HepG2 (cell line): ENCODE measurements around the gene TCEANC.

Experiments used
- MYNN ChIP-seq: sonication (generic); formaldehyde crosslinking; IDR thresholded peaks from 2 replicates; pipeline ENCODE4 v1.4.0; 2020; ENCODE audit warnings: mild to moderate bottlenecking, low read depth, missing genetic modification reagents
- POLR2A ChIP-seq, 2 experiments: IDR thresholded peaks; 2 replicates each; pipeline ENCODE4 v1.6.1; 2011; ENCODE audit warnings: low read depth in 2 of 2, low read length in 2 of 2, mild to moderate bottlenecking in 1 of 2, moderate library complexity in 1 of 2; ENCODE audit not compliant: insufficient read depth in 1 of 2
- RELA ChIP-seq: sonication (generic); formaldehyde crosslinking; IDR thresholded peaks from 2 replicates; pipeline ENCODE4 v1.4.0; 2020; ENCODE audit warnings: missing genetic modification reagents
- SIN3B ChIP-seq: fragments of 150-350 bp; IDR thresholded peaks from 2 replicates; pipeline ENCODE4 v1.6.1; 2014; ENCODE audit warnings: low read length
- TCF12 ChIP-seq, 2 experiments: fragments of 450-650 bp in 1 of 2; sonication (generic) in 1 of 2; formaldehyde crosslinking in 1 of 2; IDR thresholded peaks; 2 replicates each; pipeline versions ENCODE4 v1.6.1 to v1.8.0; 2017 to 2022; ENCODE audit warnings: antibody characterized with exemption in 1 of 2, mild to moderate bottlenecking in 1 of 2, missing genetic modification reagents in 1 of 2, moderate library complexity in 1 of 2
- ZNF207 ChIP-seq: fragments of 450-650 bp; IDR thresholded peaks from 2 replicates; pipeline ENCODE4 v1.6.1; 2016; ENCODE audit warnings: antibody characterized with exemption, borderline replicate concordance
- ZNF232 ChIP-seq: sonication (generic); formaldehyde crosslinking; IDR thresholded peaks from 2 replicates; pipeline ENCODE4 v1.4.0; 2020; ENCODE audit warnings: missing genetic modification reagents, borderline replicate concordance
- ZNF552 ChIP-seq: sonication (generic); formaldehyde crosslinking; IDR thresholded peaks from 2 replicates; pipeline ENCODE4 v1.9.0; 2022; ENCODE audit warnings: missing genetic modification reagents, mild to moderate bottlenecking, borderline replicate concordance
- ZNF747 ChIP-seq: sonication (generic); formaldehyde crosslinking; IDR thresholded peaks from 2 replicates; pipeline ENCODE4 v1.8.1; 2023; ENCODE audit warnings: missing genetic modification reagents, mild to moderate bottlenecking, borderline replicate concordance
- TF ChIP-seq, protein P1 (sequence below): sonication (generic); formaldehyde crosslinking; IDR thresholded peaks from 2 replicates; pipeline ENCODE4 v1.5.0; 2020; ENCODE audit warnings: mild to moderate bottlenecking, missing genetic modification reagents, moderate library complexity
- TF ChIP-seq, protein P2 (sequence below): sonication (generic); formaldehyde crosslinking; IDR thresholded peaks from 2 replicates; pipeline ENCODE4 v1.8.1; 2022; ENCODE audit warnings: low read depth, mild to moderate bottlenecking, missing genetic modification reagents

DNA sequence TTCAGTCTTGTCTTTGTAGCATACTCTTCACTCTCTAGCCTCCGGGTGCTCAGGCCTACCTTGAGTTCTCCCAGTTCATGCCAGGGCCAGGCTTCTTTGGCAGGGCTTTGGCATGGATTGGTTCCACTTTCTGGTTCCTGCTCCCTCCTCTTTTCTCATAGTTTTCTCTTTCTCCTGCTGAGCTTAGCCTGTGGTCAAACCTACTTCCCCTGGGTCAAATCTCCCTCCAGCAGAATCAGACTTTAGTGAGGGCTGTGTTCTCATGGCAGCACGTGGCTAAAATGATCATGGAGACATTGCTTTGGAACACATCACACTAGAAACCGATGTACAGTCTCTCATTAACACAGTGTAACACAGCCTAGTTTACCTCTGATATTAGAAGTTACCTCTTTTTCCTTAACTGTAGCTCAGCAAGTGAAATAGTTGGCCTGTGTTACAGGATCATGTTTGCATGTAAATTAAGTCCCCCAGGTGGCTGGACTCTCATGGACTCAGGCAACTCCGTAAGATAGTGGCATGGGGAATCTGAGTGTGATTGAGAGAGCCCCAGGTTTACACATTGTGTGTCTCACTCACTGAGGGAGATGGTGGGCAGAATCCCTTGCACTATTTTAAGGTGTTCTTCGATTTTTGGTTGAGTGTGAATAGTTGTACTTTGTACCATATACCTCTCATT lies 49.3 kb downstream of the TCEANC start:
- TF ChIP-seq ZNF747 (CRISPR knock-in tag) (no peak), ZNF552 (CRISPR knock-in tag) (no peak), POLR2A (IDR thresholded peaks at IDR 0.05; ENCODE audit: insufficient read depth in 1 of 2, low read depth in 2 of 2, low read length in 2 of 2) (no peak), ZNF207 (no peak), ZNF232 (CRISPR knock-in tag) (no peak), TCF12 (IDR thresholded peaks at IDR 0.05) (no peak), TCF12 (CRISPR knock-in tag; IDR thresholded peaks at IDR 0.05) (no peak), RELA (CRISPR knock-in tag) (no peak), SIN3B (no peak), MYNN (CRISPR knock-in tag) (no peak)
- TF ChIP-seq, protein P1, sequence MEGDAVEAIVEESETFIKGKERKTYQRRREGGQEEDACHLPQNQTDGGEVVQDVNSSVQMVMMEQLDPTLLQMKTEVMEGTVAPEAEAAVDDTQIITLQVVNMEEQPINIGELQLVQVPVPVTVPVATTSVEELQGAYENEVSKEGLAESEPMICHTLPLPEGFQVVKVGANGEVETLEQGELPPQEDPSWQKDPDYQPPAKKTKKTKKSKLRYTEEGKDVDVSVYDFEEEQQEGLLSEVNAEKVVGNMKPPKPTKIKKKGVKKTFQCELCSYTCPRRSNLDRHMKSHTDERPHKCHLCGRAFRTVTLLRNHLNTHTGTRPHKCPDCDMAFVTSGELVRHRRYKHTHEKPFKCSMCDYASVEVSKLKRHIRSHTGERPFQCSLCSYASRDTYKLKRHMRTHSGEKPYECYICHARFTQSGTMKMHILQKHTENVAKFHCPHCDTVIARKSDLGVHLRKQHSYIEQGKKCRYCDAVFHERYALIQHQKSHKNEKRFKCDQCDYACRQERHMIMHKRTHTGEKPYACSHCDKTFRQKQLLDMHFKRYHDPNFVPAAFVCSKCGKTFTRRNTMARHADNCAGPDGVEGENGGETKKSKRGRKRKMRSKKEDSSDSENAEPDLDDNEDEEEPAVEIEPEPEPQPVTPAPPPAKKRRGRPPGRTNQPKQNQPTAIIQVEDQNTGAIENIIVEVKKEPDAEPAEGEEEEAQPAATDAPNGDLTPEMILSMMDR, result no peak
- TF ChIP-seq, protein P2, sequence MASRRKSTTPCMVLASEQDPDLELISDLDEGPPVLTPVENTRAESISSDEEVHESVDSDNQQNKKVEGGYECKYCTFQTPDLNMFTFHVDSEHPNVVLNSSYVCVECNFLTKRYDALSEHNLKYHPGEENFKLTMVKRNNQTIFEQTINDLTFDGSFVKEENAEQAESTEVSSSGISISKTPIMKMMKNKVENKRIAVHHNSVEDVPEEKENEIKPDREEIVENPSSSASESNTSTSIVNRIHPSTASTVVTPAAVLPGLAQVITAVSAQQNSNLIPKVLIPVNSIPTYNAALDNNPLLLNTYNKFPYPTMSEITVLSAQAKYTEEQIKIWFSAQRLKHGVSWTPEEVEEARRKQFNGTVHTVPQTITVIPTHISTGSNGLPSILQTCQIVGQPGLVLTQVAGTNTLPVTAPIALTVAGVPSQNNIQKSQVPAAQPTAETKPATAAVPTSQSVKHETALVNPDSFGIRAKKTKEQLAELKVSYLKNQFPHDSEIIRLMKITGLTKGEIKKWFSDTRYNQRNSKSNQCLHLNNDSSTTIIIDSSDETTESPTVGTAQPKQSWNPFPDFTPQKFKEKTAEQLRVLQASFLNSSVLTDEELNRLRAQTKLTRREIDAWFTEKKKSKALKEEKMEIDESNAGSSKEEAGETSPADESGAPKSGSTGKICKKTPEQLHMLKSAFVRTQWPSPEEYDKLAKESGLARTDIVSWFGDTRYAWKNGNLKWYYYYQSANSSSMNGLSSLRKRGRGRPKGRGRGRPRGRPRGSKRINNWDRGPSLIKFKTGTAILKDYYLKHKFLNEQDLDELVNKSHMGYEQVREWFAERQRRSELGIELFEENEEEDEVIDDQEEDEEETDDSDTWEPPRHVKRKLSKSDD (CRISPR knock-in tag), result no peak
